ENCODE results near the gene LAX1.
"Not testable (repeated sequence)": the region's sequence is repeated elsewhere in the genome, so short reads cannot be mapped to it uniquely, and the experiment has no call there.

Gene LAX1

GRCh38 chr1:203733009-203733863 is 31.7 kb upstream of the LAX1 start:
- H3K4me3 ChIP-seq (ENCODE audit: low read depth, low read length) = no peak overlapping the region
- TF ChIP-seq POLR2A (IDR thresholded peaks at IDR 0.05; ENCODE audit: extremely low read depth, insufficient read length) (no peak), MYC (IDR thresholded peaks at IDR 0.05; ENCODE audit: low read depth, low read length) (no peak), MAX (IDR thresholded peaks at IDR 0.05; ENCODE audit: low read depth, low read length) (no peak), CTCF (IDR thresholded peaks at IDR 0.05; ENCODE audit: low read depth, low read length) (no peak)
- no peak for DNase-seq (ENCODE audit: low read depth)

GRCh38 chr1:203742436-203742835 is 22.5 kb upstream of the LAX1 start:
- H3K4me3 ChIP-seq (ENCODE audit: low read depth, low read length) = no peak overlapping the region
- TF ChIP-seq MYC (IDR thresholded peaks at IDR 0.05; ENCODE audit: low read depth, low read length) (no peak), CTCF (IDR thresholded peaks at IDR 0.05; ENCODE audit: low read depth, low read length) (no peak)
- DNase-seq (ENCODE audit: low read depth) = no peak

- TF ChIP-seq MAX (IDR thresholded peaks at IDR 0.05; ENCODE audit: low read depth, low read length) = no peak
- no peak for DNase-seq (ENCODE audit: low read depth)
- no peak overlapping the region for H3K4me3 ChIP-seq (ENCODE audit: low read depth, low read length)
These were observed 21.9 kb upstream of the LAX1 start for GRCh38 chr1:203743091-203743571.

GRCh38 chr1:203744075-203744972 is 20.7 kb upstream of the LAX1 start:
- TF ChIP-seq MAX (IDR thresholded peaks at IDR 0.05; ENCODE audit: low read depth, low read length) (no peak), POLR2A (IDR thresholded peaks at IDR 0.05; ENCODE audit: extremely low read depth, insufficient read length) (no peak)
- H3K4me3 ChIP-seq (ENCODE audit: low read depth, low read length) = no peak overlapping the region
- peak; percentile 22 for DNase-seq (ENCODE audit: low read depth)

- DNase-seq (ENCODE audit: low read depth) = no peak
- TF ChIP-seq CTCF (IDR thresholded peaks at IDR 0.05; ENCODE audit: low read depth, low read length) = no peak
- no peak for TF ChIP-seq MAX (IDR thresholded peaks at IDR 0.05; ENCODE audit: low read depth, low read length)
- H3K4me3 ChIP-seq (ENCODE audit: low read depth, low read length) = no peak overlapping the region
These were observed 18.7 kb upstream of the LAX1 start for GRCh38 chr1:203746281-203746680.

GRCh38 chr1:203751051-203751450 is 13.9 kb upstream of the LAX1 start:
- no peak overlapping the region for H3K4me3 ChIP-seq (ENCODE audit: low read depth, low read length)
- no peak for DNase-seq (ENCODE audit: low read depth)
- TF ChIP-seq MAX (IDR thresholded peaks at IDR 0.05; ENCODE audit: low read depth, low read length) (no peak), POLR2A (IDR thresholded peaks at IDR 0.05; ENCODE audit: extremely low read depth, insufficient read length) (no peak), CTCF (IDR thresholded peaks at IDR 0.05; ENCODE audit: low read depth, low read length) (no peak), MYC (IDR thresholded peaks at IDR 0.05; ENCODE audit: low read depth, low read length) (no peak)

GRCh38 chr1:203751618-203752361 is 13.2 kb upstream of the LAX1 start:
- not testable (repeated sequence) for H3K4me3 ChIP-seq (ENCODE audit: low read depth, low read length); DNase-seq (ENCODE audit: low read depth)

Measured in NB4 (cell line).